HFF-Myc (cell line): Measurements from ENCODE around the gene GALNT9.

Source experiments
- DNase-seq: peaks from one replicate; pipeline ENCODE4 v3.0.0-alpha.2; 2011; ENCODE audit warnings: low read depth; ENCODE audit errors: extremely low read depth
- H3K4me3 ChIP-seq: replicated peaks from 2 replicates; pipeline ENCODE4 v1.5.1; 2011; ENCODE audit warnings: low read depth, mild to moderate bottlenecking, control low read depth, low read length
- TF ChIP-seq, protein P1 (sequence below): IDR thresholded peaks from 2 replicates; pipeline ENCODE4 v1.5.1; 2012; ENCODE audit warnings: mild to moderate bottlenecking, low read depth, low read length, control low read depth; ENCODE audit errors: missing control alignments

The GALNT9 gene

DNA sequence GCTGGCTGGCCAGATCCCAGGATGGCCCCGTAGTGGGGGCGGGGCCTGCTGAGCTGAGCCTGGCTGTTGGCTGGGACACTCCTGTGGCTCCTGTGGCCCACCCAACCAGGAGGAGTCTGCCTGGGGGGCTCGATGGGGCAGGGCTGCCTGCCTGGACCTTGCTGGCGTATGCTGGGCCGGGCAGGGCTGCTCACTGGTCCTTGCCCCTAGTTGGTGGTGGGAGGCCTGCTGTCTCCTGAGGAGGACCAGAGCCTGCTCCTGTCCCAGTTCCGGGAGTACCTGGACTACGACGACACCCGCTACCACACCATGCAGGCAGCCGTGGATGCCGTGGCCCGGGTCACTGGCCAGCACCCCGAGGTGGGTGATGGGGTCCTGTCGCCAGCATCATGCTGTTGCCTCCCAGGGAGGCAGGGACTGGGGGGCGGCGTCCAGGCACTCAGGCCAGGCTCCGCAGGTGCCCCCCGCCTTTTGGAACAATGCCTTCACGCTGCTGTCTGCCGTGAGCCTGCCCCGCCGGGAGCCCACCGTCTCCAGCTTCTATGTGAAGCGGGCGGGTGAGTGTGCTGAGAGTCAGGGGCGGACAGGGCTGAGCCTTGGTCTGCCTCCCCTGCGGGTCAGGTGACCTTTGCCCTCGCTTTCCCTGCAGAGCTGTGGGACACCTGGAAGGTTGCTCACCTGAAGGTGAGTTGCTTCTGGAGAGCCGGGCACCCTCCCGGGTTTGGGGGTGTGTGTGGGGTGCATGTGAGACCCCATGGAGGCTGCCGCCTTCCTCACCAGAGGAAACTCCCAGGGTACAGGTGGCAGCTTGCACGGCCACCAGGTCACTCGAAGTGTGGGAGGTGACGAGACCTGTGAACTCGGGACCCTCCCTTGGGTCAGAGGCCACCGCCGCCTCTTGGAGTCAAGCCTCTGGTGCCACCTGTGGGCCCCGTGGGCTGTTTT, 181.7 kb downstream of the GALNT9 start:
- no peak for DNase-seq
- TF ChIP-seq, protein P1, sequence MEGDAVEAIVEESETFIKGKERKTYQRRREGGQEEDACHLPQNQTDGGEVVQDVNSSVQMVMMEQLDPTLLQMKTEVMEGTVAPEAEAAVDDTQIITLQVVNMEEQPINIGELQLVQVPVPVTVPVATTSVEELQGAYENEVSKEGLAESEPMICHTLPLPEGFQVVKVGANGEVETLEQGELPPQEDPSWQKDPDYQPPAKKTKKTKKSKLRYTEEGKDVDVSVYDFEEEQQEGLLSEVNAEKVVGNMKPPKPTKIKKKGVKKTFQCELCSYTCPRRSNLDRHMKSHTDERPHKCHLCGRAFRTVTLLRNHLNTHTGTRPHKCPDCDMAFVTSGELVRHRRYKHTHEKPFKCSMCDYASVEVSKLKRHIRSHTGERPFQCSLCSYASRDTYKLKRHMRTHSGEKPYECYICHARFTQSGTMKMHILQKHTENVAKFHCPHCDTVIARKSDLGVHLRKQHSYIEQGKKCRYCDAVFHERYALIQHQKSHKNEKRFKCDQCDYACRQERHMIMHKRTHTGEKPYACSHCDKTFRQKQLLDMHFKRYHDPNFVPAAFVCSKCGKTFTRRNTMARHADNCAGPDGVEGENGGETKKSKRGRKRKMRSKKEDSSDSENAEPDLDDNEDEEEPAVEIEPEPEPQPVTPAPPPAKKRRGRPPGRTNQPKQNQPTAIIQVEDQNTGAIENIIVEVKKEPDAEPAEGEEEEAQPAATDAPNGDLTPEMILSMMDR: no peak

DNA sequence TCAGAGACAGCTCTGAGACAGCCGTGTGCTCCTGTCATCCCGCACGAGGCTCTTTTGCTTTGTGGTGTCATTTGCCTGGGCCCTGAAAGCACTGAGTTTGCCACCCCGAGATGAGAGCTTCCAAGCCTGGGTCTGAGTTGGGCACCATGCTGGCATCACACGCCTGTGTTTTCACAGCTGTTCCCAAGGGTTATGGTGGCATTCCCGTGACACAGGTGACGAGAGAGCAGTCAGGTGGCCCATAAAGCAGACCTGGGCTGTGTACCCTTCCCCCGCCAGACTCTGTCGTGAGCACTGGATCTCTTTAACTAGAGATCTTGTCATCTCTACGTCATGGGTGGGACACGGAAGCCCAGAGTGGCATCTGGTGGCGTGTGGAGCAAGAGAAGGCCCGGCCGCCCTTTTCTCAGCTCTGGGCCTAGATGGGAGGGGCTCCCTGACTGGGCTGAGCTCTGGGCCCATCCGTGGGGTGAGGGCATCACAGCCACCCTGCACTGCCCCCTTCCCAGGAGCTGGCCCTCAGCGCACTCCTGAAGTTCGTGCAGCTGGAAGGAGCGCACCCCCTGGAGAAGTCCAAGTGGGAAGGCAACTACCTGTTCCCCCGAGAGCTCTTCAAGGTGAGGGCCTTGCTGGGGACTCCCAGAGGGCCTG, 182.5 kb downstream of the GALNT9 start:
- no peak for DNase-seq
- H3K4me3 ChIP-seq: no peak overlapping the region
- TF ChIP-seq, protein P1: no peak

More for the DNA sequence above, 181.7 kb downstream of the GALNT9 start:
- no peak overlapping the region for H3K4me3 ChIP-seq
